H9 (cell line): ENCODE results near the gene IRF2. TPM values are rescaled to one million over a fixed set of nuclear protein-coding genes. Genes with fewer than 3 reads are reported as not detected.

Experiments
- DNase-seq: peaks from one replicate; pipeline ENCODE4 v3.0.0-alpha.2; 2017
- H2AFZ ChIP-seq: one replicate; pipeline ENCODE4 v1.6.1; 2013; ENCODE audit warnings: mild to moderate bottlenecking, low read length, control low read depth, moderate library complexity
- H2AK5ac ChIP-seq: 2 replicates; pipeline ENCODE4 v1.6.1; 2013; ENCODE audit warnings: low read length, control low read depth, mixed read lengths; ENCODE audit not compliant: insufficient read length
- H2BK120ac ChIP-seq: one replicate; pipeline ENCODE4 v1.6.1; 2013; ENCODE audit warnings: low read depth, mild to moderate bottlenecking, low read length, control low read depth, inconsistent platforms; ENCODE audit not compliant: poor library complexity, severe bottlenecking
- H2BK12ac ChIP-seq: 2 replicates; pipeline ENCODE4 v1.6.1; 2013; ENCODE audit warnings: low read length, control low read depth, mixed read lengths, low read depth; ENCODE audit not compliant: insufficient read length
- H2BK15ac ChIP-seq: 2 replicates; pipeline ENCODE4 v1.6.1; 2013; ENCODE audit warnings: low read depth, low read length, control low read depth
- H2BK20ac ChIP-seq: one replicate; pipeline ENCODE4 v1.6.1; 2013; ENCODE audit warnings: low read depth, mild to moderate bottlenecking, low read length, control low read depth, inconsistent platforms; ENCODE audit not compliant: poor library complexity, severe bottlenecking
- H2BK5ac ChIP-seq: 2 replicates; pipeline ENCODE4 v1.6.1; 2013; ENCODE audit warnings: low read length, control low read depth, mixed read lengths; ENCODE audit not compliant: insufficient read length
- H3K14ac ChIP-seq: 2 replicates; pipeline ENCODE4 v1.6.1; 2013; ENCODE audit warnings: low read length, control low read depth; ENCODE audit not compliant: insufficient read depth
- H3K18ac ChIP-seq: 2 replicates; pipeline ENCODE4 v1.6.1; 2013; ENCODE audit warnings: low read depth, mild to moderate bottlenecking, mixed read lengths, low read length, control low read depth; ENCODE audit not compliant: insufficient read length
- H3K23ac ChIP-seq: 2 replicates; pipeline ENCODE4 v1.6.1; 2013; ENCODE audit warnings: low read length, control low read depth, mixed read lengths, low read depth; ENCODE audit not compliant: insufficient read length
- H3K23me2 ChIP-seq: 2 replicates; pipeline ENCODE4 v1.6.1; 2013; ENCODE audit warnings: low read depth, mild to moderate bottlenecking, mixed read lengths, low read length, control low read depth; ENCODE audit not compliant: insufficient read length, poor library complexity, severe bottlenecking
- H3K27ac ChIP-seq: 2 replicates; pipeline ENCODE4 v1.5.1; 2013; ENCODE audit warnings: low read length, control low read depth, mixed read lengths, low read depth; ENCODE audit not compliant: insufficient read length
- H3K27me3 ChIP-seq: 2 replicates; pipeline ENCODE4 v1.6.1; 2013; ENCODE audit warnings: low read length, control low read depth, inconsistent platforms; ENCODE audit not compliant: insufficient read depth
- H3K4ac ChIP-seq: 2 replicates; pipeline ENCODE4 v1.6.1; 2013; ENCODE audit warnings: low read depth, mild to moderate bottlenecking, control low read depth, inconsistent platforms, low read length, moderate library complexity
- H3K4me1 ChIP-seq: 2 replicates; pipeline ENCODE4 v1.6.1; 2013; ENCODE audit warnings: low read length, control low read depth, inconsistent platforms; ENCODE audit not compliant: insufficient read depth
- H3K4me2 ChIP-seq: 2 replicates; pipeline ENCODE4 v1.6.1; 2013; ENCODE audit warnings: low read length, control low read depth, mixed read lengths; ENCODE audit not compliant: insufficient read length, insufficient read depth
- H3K56ac ChIP-seq: 2 replicates; pipeline ENCODE4 v1.6.1; 2013; ENCODE audit warnings: low read depth, mild to moderate bottlenecking, mixed read lengths, low read length, control low read depth; ENCODE audit not compliant: insufficient read length
- H3K79me1 ChIP-seq: 2 replicates; pipeline ENCODE4 v1.6.1; 2013; ENCODE audit warnings: low read depth, mild to moderate bottlenecking, moderate library complexity, low read length, control low read depth, inconsistent platforms; ENCODE audit not compliant: insufficient read depth, poor library complexity, severe bottlenecking
- H3K79me2 ChIP-seq: 2 replicates; pipeline ENCODE4 v1.6.1; 2013; ENCODE audit warnings: low read length, control low read depth, inconsistent platforms; ENCODE audit not compliant: insufficient read depth
- H3K9ac ChIP-seq: 2 replicates; pipeline ENCODE4 v1.6.1; 2013; ENCODE audit warnings: low read length, control low read depth, mixed read lengths; ENCODE audit not compliant: insufficient read length; ENCODE audit errors: extremely low read depth
- H3K9me3 ChIP-seq: one replicate; pipeline ENCODE4 v1.6.1; 2013; ENCODE audit warnings: low read depth, low read length, inconsistent platforms; ENCODE audit not compliant: control insufficient read depth
- H3T11ph ChIP-seq: one replicate; pipeline ENCODE4 v1.6.1; 2013; ENCODE audit warnings: mild to moderate bottlenecking, low read length, control low read depth, inconsistent platforms
- H4K20me1 ChIP-seq: one replicate; pipeline ENCODE4 v1.6.1; 2013; ENCODE audit not compliant: control insufficient read depth, insufficient read length, insufficient read depth
- H4K5ac ChIP-seq: 2 replicates; pipeline ENCODE4 v1.6.1; 2013; ENCODE audit warnings: low read depth, mild to moderate bottlenecking, mixed read lengths, low read length, control low read depth; ENCODE audit not compliant: insufficient read length
- H4K8ac ChIP-seq: replicated peaks from 2 replicates; pipeline ENCODE4 v1.6.1; 2013; ENCODE audit warnings: low read length, control low read depth, mixed read lengths, low read depth; ENCODE audit not compliant: insufficient read length
- H4K91ac ChIP-seq: 2 replicates; pipeline ENCODE4 v1.6.1; 2013; ENCODE audit warnings: low read depth, mild to moderate bottlenecking, moderate library complexity, mixed read lengths, low read length, control low read depth; ENCODE audit not compliant: insufficient read length
- H3K27ac Mint-ChIP-seq, 3 experiments: 2 replicates in 2 of 3; 3 replicates in 1 of 3; pipeline ENCODE4 v1.8.0; 2020 to 2021; ENCODE audit warnings: mixed read lengths in 3 of 3, mild to moderate bottlenecking in 1 of 3, moderate library complexity in 1 of 3
- H3K27me3 Mint-ChIP-seq: 2 replicates; pipeline ENCODE4 v1.8.0; 2021; ENCODE audit warnings: low read depth, mild to moderate bottlenecking, moderate library complexity, mixed read lengths
- H3K36me3 Mint-ChIP-seq, 3 experiments: 2 replicates in 2 of 3; 3 replicates in 1 of 3; pipeline ENCODE4 v1.8.0; 2020 to 2021; ENCODE audit warnings: low read depth in 3 of 3, mixed read lengths in 3 of 3; ENCODE audit not compliant: insufficient read depth in 1 of 3
- H3K4me1 Mint-ChIP-seq, 2 experiments: 2 replicates each; pipeline ENCODE4 v1.8.0; 2020; ENCODE audit warnings: mixed read lengths in 2 of 2
- H3K4me3 Mint-ChIP-seq, 2 experiments: 2 replicates in 1 of 2; 3 replicates in 1 of 2; pipeline ENCODE4 v1.8.0; 2020 to 2021; ENCODE audit warnings: mild to moderate bottlenecking in 2 of 2, mixed read lengths in 2 of 2, moderate library complexity in 1 of 2
- H3K9me3 Mint-ChIP-seq, 2 experiments: 2 replicates in 1 of 2; 3 replicates in 1 of 2; pipeline ENCODE4 v1.8.0; 2020; ENCODE audit warnings: mild to moderate bottlenecking in 2 of 2, mixed read lengths in 2 of 2, moderate library complexity in 1 of 2
- CTCF ChIP-seq: fragments of 200-600 bp; sonication (generic); conservative IDR thresholded peaks from 3 replicates; pipeline ENCODE4 v1.8.0; 2021; ENCODE audit warnings: antibody characterized with exemption, mild to moderate bottlenecking
- WGBS: extraction: QIAGEN DNeasy Blood & Tissue Kit; methylation state at CpG from one replicate; pipeline ENCODE4 v1.1.7; 2013; ENCODE audit warnings: missing lambda C conversion rate, low lambda C conversion rate, mixed read lengths; ENCODE audit not compliant: insufficient read length; ENCODE audit errors: extremely low coverage; 5-methylcytosine and 5-hydroxymethylcytosine counted together
- total RNA-seq: library from RNA; stranded (reverse); gene quantifications from 2 replicates; pipeline ENCODE4 v1.2.1, GENCODE V29; 2021

The IRF2 gene
- total RNA-seq, 1 experiment from 2014 or later = 13.5 TPM

GRCh38 chr4:184419976-184420375, 54.4 kb downstream of the IRF2 start:
- Mint-ChIP-seq H3K36me3 (peaks cover 31 to 58% (median 56%) of the 10 kb centered on the region in 3 experiments), H3K4me3 (no peak overlapping the region), H3K9me3 (peaks cover 11 to 16% of the 10 kb centered on the region in 2 experiments)

More at GRCh38 chr4:184419976-184420375, 54.4 kb downstream of the IRF2 start:
- Histone ChIP-seq H3K4me1 (no peaks in the 10 kb centered on the region), H4K5ac (no peak overlapping the region), H3K9ac (no peak overlapping the region), H3K4me2 (no peak overlapping the region), H3K56ac (no peak overlapping the region), H2BK20ac (no peak overlapping the region), H3K23ac (no peak overlapping the region), H2AK5ac (no peak overlapping the region), H2BK12ac (no peak overlapping the region), H2BK5ac (no peak overlapping the region), H2AFZ (no peak overlapping the region), H3K9me3 (peaks cover 11% of the 10 kb centered on the region), H3K79me2 (no peaks in the 10 kb centered on the region; the same call in 1 of the 2 replicates), H4K8ac (no peak overlapping the region), H3K23me2 (no peaks in the 10 kb centered on the region), H2BK15ac (no peak overlapping the region), H3K27ac (no peak overlapping the region), H2BK120ac (no peak overlapping the region), H3K14ac (no peak overlapping the region), H4K20me1 (no peaks in the 10 kb centered on the region), H3K27me3 (no peaks in the 10 kb centered on the region), H4K91ac (no peak overlapping the region), H3K4ac (no peak overlapping the region), H3K18ac (no peak overlapping the region), H3T11ph (no peak overlapping the region), H3K79me1 (no peaks in the 10 kb centered on the region)
- Mint-ChIP-seq H3K27me3 (no peaks in the 10 kb centered on the region), H3K27ac (peak overlapping the region in 1 of 3 experiments; percentile 44; a peak in 1 of 7 replicates), H3K4me1 (peaks cover 12 to 15% of the 10 kb centered on the region in 2 experiments)
- no peak for TF ChIP-seq CTCF
- no peak for DNase-seq
- WGBS = no CpG with 5 or more reads among the region's 7 CpGs
